K562 (cell line): ENCODE measurements around the gene FKBP8. TPM values are rescaled to one million over a fixed set of nuclear protein-coding genes. Genes with fewer than 3 reads are reported as not detected.

Experiments used
- BRF1 ChIP-seq: IDR thresholded peaks from 3 replicates; pipeline ENCODE4 v1.6.1; 2011; ENCODE audit warnings: borderline replicate concordance, mild to moderate bottlenecking; ENCODE audit not compliant: insufficient read length; ENCODE audit errors: extremely low read depth
- CEBPB ChIP-seq: fragments of 450-650 bp; IDR thresholded peaks from 2 replicates; pipeline ENCODE4 v1.6.1; 2016; ENCODE audit warnings: missing genetic modification characterization, missing compliant biosample characterization
- CREB1 ChIP-seq, 2 experiments: sonication (generic) in 1 of 2; formaldehyde crosslinking in 1 of 2; IDR thresholded peaks; 2 replicates each; pipeline versions ENCODE4 v1.6.1 to v1.8.0; 2012 to 2022; ENCODE audit warnings: inconsistent platforms in 1 of 2, mild to moderate bottlenecking in 1 of 2, missing genetic modification reagents in 1 of 2, moderate library complexity in 1 of 2
- DPF2 ChIP-seq: fragments of 450-650 bp; IDR thresholded peaks from 2 replicates; pipeline ENCODE4 v1.6.1; 2016
- HNRNPH1 ChIP-seq: fragments of 200-400 bp; formaldehyde crosslinking; optimal IDR thresholded peaks from 2 replicates; pipeline ENCODE3; 2017; ENCODE audit warnings: low read depth, mild to moderate bottlenecking, low read length, moderate library complexity
- SETDB1 ChIP-seq: IDR thresholded peaks from one replicate; pipeline ENCODE4 v1.6.1; 2012; ENCODE audit warnings: low read length, control low read depth, inconsistent platforms
- STAT5B ChIP-seq: fragments of 250-450 bp; sonication (Bioruptor Pico); IDR thresholded peaks from 2 replicates; pipeline ENCODE4 v1.8.0; 2021; ENCODE audit warnings: mild to moderate bottlenecking, inconsistent platforms
- TAF1 ChIP-seq: IDR thresholded peaks from 2 replicates; pipeline ENCODE4 v1.6.1; 2011; ENCODE audit warnings: mild to moderate bottlenecking, low read length, moderate library complexity; ENCODE audit not compliant: insufficient read depth, control insufficient read depth, severe bottlenecking; ENCODE audit errors: extremely low read depth
- polyA plus RNA-seq, 8 experiments: library from polyadenylated mRNA; depleted of rRNA in 4 of 8; stranded (reverse) in 5 of 8; unstranded in 3 of 8; fragments of >200 nt; fragmentation: Nextera tagmentation in 2 of 8; fragmentation: Illumina TruSeq in 1 of 8; extraction: Ambion mirVana in 2 of 8; extraction: Trizol in 1 of 8; gene quantifications; 2 replicates each; pipeline versions ENCODE4 v1.2.1 to v1.2.3, GENCODE V29; 2011 to 2014; ENCODE audit warnings: inconsistent platforms in 1 of 8, missing spikeins in 1 of 8
- total RNA-seq, 7 experiments: library from RNA; depleted of rRNA in 6 of 7; stranded (reverse); fragments of >200 nt in 6 of 7; fragmentation: Illumina TruSeq in 2 of 7; extraction: Trizol in 2 of 7; gene quantifications; 2 replicates each; pipeline versions ENCODE4 v1.2.1 to v1.2.3, GENCODE V29; 2011 to 2021; ENCODE audit warnings: low replicate concordance in 1 of 7
- TF ChIP-seq, protein P1 (sequence below), 2 experiments: IDR thresholded peaks in 1 of 2; conservative IDR thresholded peaks in 1 of 2; 2 replicates each; pipeline ENCODE4 v1.6.1; 2016; ENCODE audit warnings: low read depth in 2 of 2, mild to moderate bottlenecking in 1 of 2, missing compliant biosample characterization in 1 of 2, missing genetic modification characterization in 1 of 2, moderate library complexity in 1 of 2
- TF ChIP-seq, protein P2 (sequence below), 2 experiments: fragments of 450-650 bp in 1 of 2; sonication (generic) in 1 of 2; formaldehyde crosslinking in 1 of 2; IDR thresholded peaks; 2 replicates each; pipeline versions ENCODE4 v1.7.1 to v1.9.0; 2016 to 2022; ENCODE audit warnings: inconsistent platforms in 1 of 2, mild to moderate bottlenecking in 1 of 2, missing genetic modification reagents in 1 of 2
- TF ChIP-seq, protein P3 (sequence below): fragments of 250-450 bp; sonication (Bioruptor Pico); IDR thresholded peaks from 2 replicates; pipeline ENCODE4 v1.5.0; 2022; ENCODE audit warnings: mild to moderate bottlenecking

Gene FKBP8
- total and polyA plus RNA-seq, 9 of the 15 experiments (the other 6 are each of a cell fraction or from before 2014, with no cell fraction given): 0.46 to 236 (median 104) TPM

DNA sequence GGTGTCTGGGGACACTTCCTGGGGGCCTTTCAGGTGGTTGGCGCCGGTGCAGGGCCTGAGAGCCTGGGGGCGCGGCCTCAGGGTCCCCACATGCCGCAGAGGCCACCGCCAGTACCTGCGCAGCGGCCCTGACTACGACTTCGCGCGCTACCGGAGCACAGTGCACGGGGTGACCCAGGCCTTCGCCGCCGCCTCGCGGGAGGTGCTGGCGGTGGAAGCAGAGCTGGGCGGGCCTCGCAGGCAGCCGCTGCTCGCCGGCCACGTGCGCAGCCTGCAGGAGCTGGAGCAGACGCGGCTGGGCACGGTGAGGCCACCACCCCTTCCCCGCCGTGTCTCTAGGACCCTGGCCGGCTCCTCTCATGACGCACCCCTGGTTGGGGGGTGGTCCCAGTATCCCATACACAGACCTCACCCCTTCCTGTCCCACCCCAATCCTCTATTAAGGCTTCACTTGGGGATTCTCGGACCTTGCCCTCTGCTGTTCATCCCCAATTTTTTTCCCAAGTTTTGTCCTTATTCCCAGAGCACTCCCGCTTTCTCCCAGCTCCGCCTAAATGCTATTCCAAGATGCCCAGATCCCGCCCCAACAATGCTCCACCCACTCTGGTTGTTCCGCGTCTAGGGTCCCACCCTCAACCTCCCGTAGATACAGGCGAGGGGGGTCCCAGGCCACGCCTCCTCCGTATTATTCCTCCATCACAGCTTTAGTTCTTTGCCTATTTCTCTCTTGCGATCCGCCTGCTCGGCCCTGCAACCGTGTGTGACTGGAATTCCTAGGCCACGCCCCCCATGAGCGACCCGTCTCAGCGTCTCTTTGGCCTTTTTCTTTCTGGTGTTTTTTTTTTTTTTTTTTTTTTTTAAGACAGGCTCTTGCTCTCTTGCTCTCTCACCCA lies 46.3 kb upstream of the FKBP8 start (continued):
- TF ChIP-seq, protein P1, sequence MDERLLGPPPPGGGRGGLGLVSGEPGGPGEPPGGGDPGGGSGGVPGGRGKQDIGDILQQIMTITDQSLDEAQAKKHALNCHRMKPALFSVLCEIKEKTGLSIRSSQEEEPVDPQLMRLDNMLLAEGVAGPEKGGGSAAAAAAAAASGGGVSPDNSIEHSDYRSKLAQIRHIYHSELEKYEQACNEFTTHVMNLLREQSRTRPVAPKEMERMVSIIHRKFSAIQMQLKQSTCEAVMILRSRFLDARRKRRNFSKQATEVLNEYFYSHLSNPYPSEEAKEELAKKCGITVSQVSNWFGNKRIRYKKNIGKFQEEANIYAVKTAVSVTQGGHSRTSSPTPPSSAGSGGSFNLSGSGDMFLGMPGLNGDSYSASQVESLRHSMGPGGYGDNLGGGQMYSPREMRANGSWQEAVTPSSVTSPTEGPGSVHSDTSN (CRISPR knock-in tag; IDR thresholded peaks at IDR 0.05; ENCODE audit: low read depth): no peak
- TF ChIP-seq, protein P1 (tag; conservative IDR thresholded peaks at IDR 0.05; ENCODE audit: low read depth): no peak
- TF ChIP-seq SETDB1 (no peak), DPF2 (no peak; the same call in 1 of the 2 replicates), BRF1 (no peak), STAT5B (CRISPR knock-in tag) (no peak), TAF1 (no peak), HNRNPH1 (no peak), CEBPB (no peak), CREB1 (IDR thresholded peaks at IDR 0.05) (no peak), CREB1 (CRISPR knock-in tag; IDR thresholded peaks at IDR 0.05) (peak; percentile 54; the same call in 1 of the 2 replicates)
- TF ChIP-seq, protein P2, sequence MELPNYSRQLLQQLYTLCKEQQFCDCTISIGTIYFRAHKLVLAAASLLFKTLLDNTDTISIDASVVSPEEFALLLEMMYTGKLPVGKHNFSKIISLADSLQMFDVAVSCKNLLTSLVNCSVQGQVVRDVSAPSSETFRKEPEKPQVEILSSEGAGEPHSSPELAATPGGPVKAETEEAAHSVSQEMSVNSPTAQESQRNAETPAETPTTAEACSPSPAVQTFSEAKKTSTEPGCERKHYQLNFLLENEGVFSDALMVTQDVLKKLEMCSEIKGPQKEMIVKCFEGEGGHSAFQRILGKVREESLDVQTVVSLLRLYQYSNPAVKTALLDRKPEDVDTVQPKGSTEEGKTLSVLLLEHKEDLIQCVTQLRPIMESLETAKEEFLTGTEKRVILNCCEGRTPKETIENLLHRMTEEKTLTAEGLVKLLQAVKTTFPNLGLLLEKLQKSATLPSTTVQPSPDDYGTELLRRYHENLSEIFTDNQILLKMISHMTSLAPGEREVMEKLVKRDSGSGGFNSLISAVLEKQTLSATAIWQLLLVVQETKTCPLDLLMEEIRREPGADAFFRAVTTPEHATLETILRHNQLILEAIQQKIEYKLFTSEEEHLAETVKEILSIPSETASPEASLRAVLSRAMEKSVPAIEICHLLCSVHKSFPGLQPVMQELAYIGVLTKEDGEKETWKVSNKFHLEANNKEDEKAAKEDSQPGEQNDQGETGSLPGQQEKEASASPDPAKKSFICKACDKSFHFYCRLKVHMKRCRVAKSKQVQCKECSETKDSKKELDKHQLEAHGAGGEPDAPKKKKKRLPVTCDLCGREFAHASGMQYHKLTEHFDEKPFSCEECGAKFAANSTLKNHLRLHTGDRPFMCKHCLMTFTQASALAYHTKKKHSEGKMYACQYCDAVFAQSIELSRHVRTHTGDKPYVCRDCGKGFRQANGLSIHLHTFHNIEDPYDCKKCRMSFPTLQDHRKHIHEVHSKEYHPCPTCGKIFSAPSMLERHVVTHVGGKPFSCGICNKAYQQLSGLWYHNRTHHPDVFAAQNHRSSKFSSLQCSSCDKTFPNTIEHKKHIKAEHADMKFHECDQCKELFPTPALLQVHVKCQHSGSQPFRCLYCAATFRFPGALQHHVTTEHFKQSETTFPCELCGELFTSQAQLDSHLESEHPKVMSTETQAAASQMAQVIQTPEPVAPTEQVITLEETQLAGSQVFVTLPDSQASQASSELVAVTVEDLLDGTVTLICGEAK (IDR thresholded peaks at IDR 0.05): no peak
- TF ChIP-seq, protein P2 (CRISPR knock-in tag; IDR thresholded peaks at IDR 0.05): peak; percentile 59
- TF ChIP-seq, protein P3, sequence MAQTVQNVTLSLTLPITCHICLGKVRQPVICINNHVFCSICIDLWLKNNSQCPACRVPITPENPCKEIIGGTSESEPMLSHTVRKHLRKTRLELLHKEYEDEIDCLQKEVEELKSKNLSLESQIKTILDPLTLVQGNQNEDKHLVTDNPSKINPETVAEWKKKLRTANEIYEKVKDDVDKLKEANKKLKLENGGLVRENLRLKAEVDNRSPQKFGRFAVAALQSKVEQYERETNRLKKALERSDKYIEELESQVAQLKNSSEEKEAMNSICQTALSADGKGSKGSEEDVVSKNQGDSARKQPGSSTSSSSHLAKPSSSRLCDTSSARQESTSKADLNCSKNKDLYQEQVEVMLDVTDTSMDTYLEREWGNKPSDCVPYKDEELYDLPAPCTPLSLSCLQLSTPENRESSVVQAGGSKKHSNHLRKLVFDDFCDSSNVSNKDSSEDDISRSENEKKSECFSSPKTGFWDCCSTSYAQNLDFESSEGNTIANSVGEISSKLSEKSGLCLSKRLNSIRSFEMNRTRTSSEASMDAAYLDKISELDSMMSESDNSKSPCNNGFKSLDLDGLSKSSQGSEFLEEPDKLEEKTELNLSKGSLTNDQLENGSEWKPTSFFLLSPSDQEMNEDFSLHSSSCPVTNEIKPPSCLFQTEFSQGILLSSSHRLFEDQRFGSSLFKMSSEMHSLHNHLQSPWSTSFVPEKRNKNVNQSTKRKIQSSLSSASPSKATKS (CRISPR knock-in tag): no peak
